HCT116 (cell line): ENCODE results near the gene GPR52.

Experiments
- EZH2 ChIP-seq: fragments of 200-600 bp; sonication (generic); IDR thresholded peaks from 2 replicates; pipeline ENCODE4 v1.6.1; 2017; ENCODE audit warnings: antibody characterized with exemption, mixed run types
- POLR2A ChIP-seq: IDR thresholded peaks from 2 replicates; pipeline ENCODE4 v1.7.0; 2011; ENCODE audit warnings: borderline replicate concordance; ENCODE audit not compliant: insufficient read depth, insufficient read length; ENCODE audit errors: extremely low read depth
- POLR2AphosphoS5 ChIP-seq: IDR thresholded peaks from 2 replicates; pipeline ENCODE4 v1.6.1; 2011; ENCODE audit warnings: mild to moderate bottlenecking, low read depth, low read length, moderate library complexity
- RAD21 ChIP-seq: IDR thresholded peaks from 2 replicates; pipeline ENCODE4 v1.6.1; 2012; ENCODE audit warnings: low read depth, mild to moderate bottlenecking
- TCF7L2 ChIP-seq: IDR thresholded peaks from 2 replicates; pipeline ENCODE4 v1.7.0; 2011; ENCODE audit warnings: borderline replicate concordance, inconsistent platforms; ENCODE audit not compliant: insufficient read depth, insufficient read length; ENCODE audit errors: extremely low read depth
- YY1 ChIP-seq: IDR thresholded peaks from 2 replicates; pipeline ENCODE4 v1.6.1; 2011; ENCODE audit warnings: low read length, low read depth, moderate library complexity, mild to moderate bottlenecking; ENCODE audit not compliant: insufficient replicate concordance; ENCODE audit errors: extremely low read depth
- ZFX ChIP-seq: fragments of 450-650 bp; IDR thresholded peaks from 2 replicates; pipeline ENCODE4 v1.6.1; 2017
- ZNF274 ChIP-seq: fragments of 200-500 bp; sonication (Bioruptor generic); IDR thresholded peaks from 2 replicates; pipeline ENCODE4 v1.6.1; 2014; ENCODE audit warnings: mild to moderate bottlenecking, low read depth, low read length, inconsistent platforms
- TF ChIP-seq, protein P1 (sequence below), 3 experiments: fragments of 200-600 bp in 1 of 3; sonication (generic) in 1 of 3; IDR thresholded peaks in 2 of 3; conservative IDR thresholded peaks in 1 of 3; 2 replicates each; pipeline ENCODE4 v1.5.1; 2012 to 2017; ENCODE audit warnings: low read depth in 2 of 3, low read length in 2 of 3, antibody characterized with exemption in 1 of 3, borderline replicate concordance in 1 of 3, control low read depth in 1 of 3, mild to moderate bottlenecking in 1 of 3, mixed read lengths in 1 of 3, mixed run types in 1 of 3, moderate library complexity in 1 of 3; ENCODE audit not compliant: insufficient read depth in 1 of 3
- TF ChIP-seq, protein P2 (sequence below): IDR thresholded peaks from 2 replicates; pipeline ENCODE4 v1.6.1; 2012
- TF ChIP-seq, protein P3 (sequence below): IDR thresholded peaks from 2 replicates; pipeline ENCODE4 v1.6.1; 2012
- TF ChIP-seq, protein P4 (sequence below): IDR thresholded peaks from 2 replicates; pipeline ENCODE4 v1.6.1; 2012; ENCODE audit warnings: low read depth

DNA sequence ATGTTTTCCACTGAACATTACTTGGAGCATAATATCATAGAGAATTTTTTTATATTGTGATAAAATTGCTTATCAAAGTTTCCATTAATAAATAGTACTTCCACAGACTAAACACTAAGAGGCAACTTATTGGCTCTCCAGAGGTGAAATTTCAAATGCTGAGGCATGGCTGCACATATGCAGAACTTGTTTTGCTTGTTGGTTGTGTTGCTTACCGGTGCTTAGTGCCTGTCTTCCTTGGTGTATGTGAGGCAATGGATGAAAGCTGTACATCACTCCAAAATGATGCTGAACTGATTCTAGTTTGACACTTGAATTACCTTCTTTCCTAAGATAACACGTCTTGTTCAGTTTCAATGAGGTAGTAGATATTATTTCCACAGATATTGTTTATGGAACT, 29.8 kb upstream of the GPR52 start:
- TF ChIP-seq, protein P1, sequence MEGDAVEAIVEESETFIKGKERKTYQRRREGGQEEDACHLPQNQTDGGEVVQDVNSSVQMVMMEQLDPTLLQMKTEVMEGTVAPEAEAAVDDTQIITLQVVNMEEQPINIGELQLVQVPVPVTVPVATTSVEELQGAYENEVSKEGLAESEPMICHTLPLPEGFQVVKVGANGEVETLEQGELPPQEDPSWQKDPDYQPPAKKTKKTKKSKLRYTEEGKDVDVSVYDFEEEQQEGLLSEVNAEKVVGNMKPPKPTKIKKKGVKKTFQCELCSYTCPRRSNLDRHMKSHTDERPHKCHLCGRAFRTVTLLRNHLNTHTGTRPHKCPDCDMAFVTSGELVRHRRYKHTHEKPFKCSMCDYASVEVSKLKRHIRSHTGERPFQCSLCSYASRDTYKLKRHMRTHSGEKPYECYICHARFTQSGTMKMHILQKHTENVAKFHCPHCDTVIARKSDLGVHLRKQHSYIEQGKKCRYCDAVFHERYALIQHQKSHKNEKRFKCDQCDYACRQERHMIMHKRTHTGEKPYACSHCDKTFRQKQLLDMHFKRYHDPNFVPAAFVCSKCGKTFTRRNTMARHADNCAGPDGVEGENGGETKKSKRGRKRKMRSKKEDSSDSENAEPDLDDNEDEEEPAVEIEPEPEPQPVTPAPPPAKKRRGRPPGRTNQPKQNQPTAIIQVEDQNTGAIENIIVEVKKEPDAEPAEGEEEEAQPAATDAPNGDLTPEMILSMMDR (IDR thresholded peaks at IDR 0.05 in 2 of 3, conservative IDR thresholded peaks at IDR 0.05 in 1 of 3; ENCODE audit: borderline replicate concordance in 1 of 3, insufficient read depth in 1 of 3, low read depth in 2 of 3, low read length in 2 of 3) = no peak
- TF ChIP-seq ZNF274 = no peak
- TF ChIP-seq POLR2AphosphoS5 = no peak
- TF ChIP-seq, protein P2, sequence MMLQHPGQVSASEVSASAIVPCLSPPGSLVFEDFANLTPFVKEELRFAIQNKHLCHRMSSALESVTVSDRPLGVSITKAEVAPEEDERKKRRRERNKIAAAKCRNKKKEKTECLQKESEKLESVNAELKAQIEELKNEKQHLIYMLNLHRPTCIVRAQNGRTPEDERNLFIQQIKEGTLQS = no peak
- no peak for TF ChIP-seq YY1
- TF ChIP-seq TCF7L2 = no peak
- no peak for TF ChIP-seq ZFX
- TF ChIP-seq RAD21 = no peak
- TF ChIP-seq EZH2 = no peak
- TF ChIP-seq, protein P3, sequence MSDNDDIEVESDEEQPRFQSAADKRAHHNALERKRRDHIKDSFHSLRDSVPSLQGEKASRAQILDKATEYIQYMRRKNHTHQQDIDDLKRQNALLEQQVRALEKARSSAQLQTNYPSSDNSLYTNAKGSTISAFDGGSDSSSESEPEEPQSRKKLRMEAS = no peak
- TF ChIP-seq, protein P4, sequence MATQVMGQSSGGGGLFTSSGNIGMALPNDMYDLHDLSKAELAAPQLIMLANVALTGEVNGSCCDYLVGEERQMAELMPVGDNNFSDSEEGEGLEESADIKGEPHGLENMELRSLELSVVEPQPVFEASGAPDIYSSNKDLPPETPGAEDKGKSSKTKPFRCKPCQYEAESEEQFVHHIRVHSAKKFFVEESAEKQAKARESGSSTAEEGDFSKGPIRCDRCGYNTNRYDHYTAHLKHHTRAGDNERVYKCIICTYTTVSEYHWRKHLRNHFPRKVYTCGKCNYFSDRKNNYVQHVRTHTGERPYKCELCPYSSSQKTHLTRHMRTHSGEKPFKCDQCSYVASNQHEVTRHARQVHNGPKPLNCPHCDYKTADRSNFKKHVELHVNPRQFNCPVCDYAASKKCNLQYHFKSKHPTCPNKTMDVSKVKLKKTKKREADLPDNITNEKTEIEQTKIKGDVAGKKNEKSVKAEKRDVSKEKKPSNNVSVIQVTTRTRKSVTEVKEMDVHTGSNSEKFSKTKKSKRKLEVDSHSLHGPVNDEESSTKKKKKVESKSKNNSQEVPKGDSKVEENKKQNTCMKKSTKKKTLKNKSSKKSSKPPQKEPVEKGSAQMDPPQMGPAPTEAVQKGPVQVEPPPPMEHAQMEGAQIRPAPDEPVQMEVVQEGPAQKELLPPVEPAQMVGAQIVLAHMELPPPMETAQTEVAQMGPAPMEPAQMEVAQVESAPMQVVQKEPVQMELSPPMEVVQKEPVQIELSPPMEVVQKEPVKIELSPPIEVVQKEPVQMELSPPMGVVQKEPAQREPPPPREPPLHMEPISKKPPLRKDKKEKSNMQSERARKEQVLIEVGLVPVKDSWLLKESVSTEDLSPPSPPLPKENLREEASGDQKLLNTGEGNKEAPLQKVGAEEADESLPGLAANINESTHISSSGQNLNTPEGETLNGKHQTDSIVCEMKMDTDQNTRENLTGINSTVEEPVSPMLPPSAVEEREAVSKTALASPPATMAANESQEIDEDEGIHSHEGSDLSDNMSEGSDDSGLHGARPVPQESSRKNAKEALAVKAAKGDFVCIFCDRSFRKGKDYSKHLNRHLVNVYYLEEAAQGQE = no peak
- TF ChIP-seq POLR2A = no peak
